Kidney epithelial cell (primary cell): Measurements from ENCODE around the gene SCUBE1. TPM values are rescaled to one million over a fixed set of nuclear protein-coding genes. Genes with fewer than 3 reads are reported as not detected.

Experiments
- DNase-seq: peaks from one replicate; pipeline ENCODE4 v3.0.0-alpha.2; 2010; ENCODE audit warnings: low read depth
- H3K27me3 ChIP-seq: 2 replicates; pipeline ENCODE4 v1.6.0; 2011; ENCODE audit warnings: low read length; ENCODE audit not compliant: control insufficient read depth, insufficient read depth
- H3K36me3 ChIP-seq: 2 replicates; pipeline ENCODE4 v1.5.1; 2011; ENCODE audit warnings: low read length; ENCODE audit not compliant: control insufficient read depth, insufficient read depth
- H3K4me3 ChIP-seq: 2 replicates; pipeline ENCODE4 v1.5.1; 2011; ENCODE audit warnings: low read depth, mild to moderate bottlenecking, control low read depth, low read length
- total RNA-seq: library from RNA; depleted of rRNA; stranded (reverse); fragments of >200 nt; gene quantifications from 2 replicates; pipeline ENCODE4 v1.2.3, GENCODE V29; 2015
- TF ChIP-seq, protein P1 (sequence below): IDR thresholded peaks from 2 replicates; pipeline ENCODE4 v1.5.1; 2011; ENCODE audit warnings: mild to moderate bottlenecking, moderate library complexity, low read length, control low read depth, inconsistent platforms; ENCODE audit not compliant: insufficient read depth, poor library complexity, severe bottlenecking

The SCUBE1 gene
- total RNA-seq, 1 donor from 2014 or later, result 0.04 TPM

DNA sequence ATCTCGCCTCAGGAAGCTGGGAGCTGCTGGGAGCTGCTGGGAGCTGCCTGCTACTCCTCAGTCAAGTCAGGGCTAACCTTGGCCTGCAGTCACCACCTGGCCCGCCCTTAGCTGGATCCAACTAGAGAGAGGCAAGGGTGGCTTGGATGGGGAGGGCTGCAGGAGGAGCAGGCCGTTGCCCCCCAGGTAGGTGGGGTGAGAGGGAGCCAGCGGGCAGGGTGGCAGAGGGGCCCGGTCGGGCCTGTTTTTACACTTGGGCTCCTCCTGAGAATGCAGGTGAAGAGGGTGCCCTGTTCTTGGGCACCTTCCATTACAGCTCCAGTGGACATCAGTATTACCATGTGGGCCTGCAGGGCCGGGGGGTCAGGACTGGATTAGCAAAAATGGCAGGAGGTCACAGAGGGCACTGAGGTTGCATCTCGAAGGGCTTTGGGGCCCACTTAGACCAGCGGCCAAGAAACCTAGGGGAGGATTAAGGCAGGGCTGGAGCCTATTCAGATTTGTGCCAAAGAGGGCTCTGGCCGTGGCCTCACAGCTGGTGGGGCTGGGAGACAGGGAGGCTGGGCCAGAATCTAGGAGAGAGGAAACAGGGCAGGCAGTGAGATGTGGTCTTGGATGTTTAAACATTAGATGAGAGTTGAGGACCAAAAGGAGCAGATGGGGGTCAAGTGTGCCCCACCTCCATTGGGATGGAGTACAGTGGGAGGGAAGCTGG lies 95.5 kb downstream of the SCUBE1 start:
- peaks cover 11% of the 10 kb centered on the region for H3K27me3 ChIP-seq
- TF ChIP-seq, protein P1, sequence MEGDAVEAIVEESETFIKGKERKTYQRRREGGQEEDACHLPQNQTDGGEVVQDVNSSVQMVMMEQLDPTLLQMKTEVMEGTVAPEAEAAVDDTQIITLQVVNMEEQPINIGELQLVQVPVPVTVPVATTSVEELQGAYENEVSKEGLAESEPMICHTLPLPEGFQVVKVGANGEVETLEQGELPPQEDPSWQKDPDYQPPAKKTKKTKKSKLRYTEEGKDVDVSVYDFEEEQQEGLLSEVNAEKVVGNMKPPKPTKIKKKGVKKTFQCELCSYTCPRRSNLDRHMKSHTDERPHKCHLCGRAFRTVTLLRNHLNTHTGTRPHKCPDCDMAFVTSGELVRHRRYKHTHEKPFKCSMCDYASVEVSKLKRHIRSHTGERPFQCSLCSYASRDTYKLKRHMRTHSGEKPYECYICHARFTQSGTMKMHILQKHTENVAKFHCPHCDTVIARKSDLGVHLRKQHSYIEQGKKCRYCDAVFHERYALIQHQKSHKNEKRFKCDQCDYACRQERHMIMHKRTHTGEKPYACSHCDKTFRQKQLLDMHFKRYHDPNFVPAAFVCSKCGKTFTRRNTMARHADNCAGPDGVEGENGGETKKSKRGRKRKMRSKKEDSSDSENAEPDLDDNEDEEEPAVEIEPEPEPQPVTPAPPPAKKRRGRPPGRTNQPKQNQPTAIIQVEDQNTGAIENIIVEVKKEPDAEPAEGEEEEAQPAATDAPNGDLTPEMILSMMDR, result no peak
- no peak overlapping the region for H3K4me3 ChIP-seq
- H3K36me3 ChIP-seq, result no peaks in the 10 kb centered on the region
- DNase-seq, result no peak

DNA sequence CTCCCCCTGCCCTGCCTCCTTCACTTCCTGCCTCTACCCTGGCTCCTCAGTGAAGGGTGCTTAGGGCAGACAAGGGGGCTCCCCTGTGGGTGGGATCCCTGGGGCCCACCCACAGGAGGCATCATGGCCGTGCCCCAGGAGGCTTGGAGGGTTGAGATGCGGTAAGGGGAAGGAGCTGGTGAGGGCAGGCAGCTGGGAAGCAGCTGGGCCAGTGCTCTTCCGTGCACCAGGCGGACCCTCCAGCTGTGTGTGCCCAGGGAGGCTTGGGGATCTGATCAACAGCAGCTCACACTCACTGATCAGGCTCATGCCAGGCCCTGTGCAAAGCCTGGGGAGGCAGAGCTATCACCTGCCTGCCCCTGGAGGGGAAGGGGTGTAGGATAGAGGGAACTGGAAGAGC lies 97.0 kb downstream of the SCUBE1 start:
- peaks cover 6% of the 10 kb centered on the region for H3K27me3 ChIP-seq
- TF ChIP-seq, protein P1, result no peak
- DNase-seq, result no peak
- H3K36me3 ChIP-seq, result no peaks in the 10 kb centered on the region
- no peak overlapping the region for H3K4me3 ChIP-seq

DNA sequence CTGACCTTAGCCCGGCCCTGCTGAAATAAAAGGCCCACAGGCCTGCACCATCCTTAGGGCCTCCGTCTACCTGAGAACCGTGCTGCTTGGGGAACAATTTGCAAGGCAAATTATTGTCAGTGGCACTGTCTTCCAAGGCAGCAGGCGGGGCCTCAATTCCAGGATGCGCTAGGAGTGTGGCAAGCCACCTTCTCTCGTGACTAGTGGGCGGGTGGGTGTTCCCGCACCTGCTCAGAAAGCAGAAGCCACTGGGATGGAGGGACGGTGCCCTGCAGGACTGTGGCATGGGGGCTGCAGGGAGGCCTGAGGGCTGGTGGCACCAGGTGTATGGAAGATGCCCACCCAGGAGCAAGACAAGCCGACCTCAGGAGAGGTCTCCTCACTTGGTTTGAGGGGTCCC lies 97.5 kb downstream of the SCUBE1 start:
- TF ChIP-seq, protein P1, result no peak
- Histone ChIP-seq H3K27me3 (peaks cover 9% of the 10 kb centered on the region), H3K4me3 (no peak overlapping the region), H3K36me3 (no peaks in the 10 kb centered on the region)
- DNase-seq, result no peak

DNA sequence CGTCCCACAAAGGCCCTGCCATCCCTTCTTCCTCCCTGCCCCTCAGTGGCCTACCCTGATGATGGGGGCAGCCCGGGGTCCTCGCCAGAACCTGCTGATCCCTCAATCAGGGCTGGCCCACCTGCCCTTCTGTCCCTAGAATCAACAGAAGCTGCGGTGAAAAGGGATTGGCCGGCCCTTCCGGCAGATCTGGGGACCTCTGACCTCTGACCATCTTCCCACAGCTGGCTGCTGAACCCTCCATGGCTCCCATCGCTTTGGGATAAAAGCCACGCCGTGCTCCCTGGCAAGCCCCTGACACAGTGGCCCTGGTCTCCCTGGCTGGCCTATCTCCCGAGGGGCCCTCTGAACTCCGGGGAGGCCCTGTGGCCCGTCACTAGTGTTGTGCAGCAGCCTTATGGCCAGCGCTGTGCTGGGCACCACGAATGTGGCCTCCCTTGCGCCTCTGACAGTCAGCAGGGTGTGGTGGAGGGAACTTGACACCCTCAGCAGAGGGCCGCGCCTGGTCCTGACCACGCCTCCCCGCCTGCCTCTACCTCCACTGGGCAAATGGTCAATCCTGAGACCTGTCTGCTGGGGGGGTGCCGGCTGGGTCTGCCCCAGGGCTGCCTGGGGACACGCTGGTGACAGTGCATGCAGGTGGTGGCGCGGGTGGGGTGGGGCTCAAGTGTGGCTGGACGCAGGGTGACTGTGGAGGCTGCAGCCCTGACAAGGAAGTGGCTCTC lies 98.2 kb downstream of the SCUBE1 start:
- DNase-seq, result no peak
- Histone ChIP-seq H3K36me3 (no peaks in the 10 kb centered on the region), H3K4me3 (no peak overlapping the region), H3K27me3 (peaks cover 6% of the 10 kb centered on the region)
- TF ChIP-seq, protein P1, result no peak

DNA sequence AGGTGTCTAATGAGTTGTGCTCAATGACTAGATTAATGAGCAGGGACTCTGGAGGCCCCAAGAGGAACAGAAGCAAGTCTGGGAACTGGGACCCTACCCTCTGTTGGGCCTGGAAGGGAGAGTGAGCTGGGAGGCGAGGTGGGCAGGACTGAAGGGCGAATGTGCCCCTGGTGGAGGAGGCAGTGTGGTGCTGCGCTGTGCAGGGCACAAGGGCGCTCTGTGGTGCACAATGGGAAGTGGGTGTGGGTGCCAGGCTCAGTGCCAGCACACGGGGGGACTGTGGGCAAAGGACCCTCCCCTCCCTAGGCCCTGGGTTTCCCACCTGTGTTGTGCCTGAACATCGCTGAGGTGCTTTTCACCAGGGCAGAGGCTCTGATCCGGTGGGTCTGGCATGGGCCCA lies 98.8 kb downstream of the SCUBE1 start:
- no peaks in the 10 kb centered on the region for H3K36me3 ChIP-seq
- H3K4me3 ChIP-seq, result no peak overlapping the region
- H3K27me3 ChIP-seq, result peaks cover 6% of the 10 kb centered on the region
- TF ChIP-seq, protein P1, result no peak
- no peak for DNase-seq
